HG02763 (cell line): ENCODE results near the gene ADAMTS14.

Source experiments
- ATAC-seq: cut with Tn5 transposase; IDR thresholded peaks from one replicate; pipeline ENCODE4 v1.9.1; 2021; ENCODE audit warnings: mild to moderate bottlenecking, moderate library complexity; ENCODE audit not compliant: unreplicated experiment

ADAMTS14 gene

GRCh38 chr10:70745555-70745954, 73.2 kb downstream of the ADAMTS14 start:
- no peak for ATAC-seq

- ATAC-seq = no peak
Observed at GRCh38 chr10:70747192-70747965, 75.1 kb downstream of the ADAMTS14 start.

- ATAC-seq = no peak
Observed at GRCh38 chr10:70748305-70748704, 76.0 kb downstream of the ADAMTS14 start.

GRCh38 chr10:70748801-70749573, 76.7 kb downstream of the ADAMTS14 start:
- no peak for ATAC-seq

GRCh38 chr10:70749756-70750155, 77.5 kb downstream of the ADAMTS14 start:
- ATAC-seq = no peak

- no peak for ATAC-seq
Observed at GRCh38 chr10:70750156-70750703, 77.9 kb downstream of the ADAMTS14 start.

- no peak for ATAC-seq
Observed at GRCh38 chr10:70751356-70751755, 79.0 kb downstream of the ADAMTS14 start.

- ATAC-seq = no peak
Observed at GRCh38 chr10:70751991-70752390, 79.7 kb downstream of the ADAMTS14 start.

GRCh38 chr10:70752571-70752970, 80.3 kb downstream of the ADAMTS14 start:
- ATAC-seq = no peak

- ATAC-seq = no peak
Observed at GRCh38 chr10:70753026-70753663, 80.8 kb downstream of the ADAMTS14 start.

GRCh38 chr10:70753841-70754621, 81.7 kb downstream of the ADAMTS14 start:
- no peak for ATAC-seq

GRCh38 chr10:70756700-70757360, 84.5 kb downstream of the ADAMTS14 start:
- ATAC-seq = no peak

- ATAC-seq = no peak
Observed at GRCh38 chr10:70757856-70758255, 85.5 kb downstream of the ADAMTS14 start.

- ATAC-seq = no peak
Observed at GRCh38 chr10:70758757-70759514, 86.6 kb downstream of the ADAMTS14 start.

GRCh38 chr10:70759781-70760180, 87.5 kb downstream of the ADAMTS14 start:
- ATAC-seq = no peak

GRCh38 chr10:70760271-70760787, 88.0 kb downstream of the ADAMTS14 start:
- ATAC-seq = no peak

GRCh38 chr10:70761031-70761601, 88.8 kb downstream of the ADAMTS14 start:
- ATAC-seq = no peak

GRCh38 chr10:70761727-70762350, 89.5 kb downstream of the ADAMTS14 start:
- ATAC-seq = no peak
